Left ventricle myocardium superior (tissue), 1 donor: ENCODE data around the gene CYCS. TPM values are rescaled to one million over a fixed set of nuclear protein-coding genes. Genes with fewer than 3 reads are reported as not detected.
"Not testable (repeated sequence)": the region's sequence is repeated elsewhere in the genome, so short reads cannot be mapped to it uniquely, and the experiment has no call there.

Experiments
- ATAC-seq: fragments of 200-7000 bp; cut with Tn5 transposase; one replicate; pipeline ENCODE4 v1.9.1; 2020; ENCODE audit warnings: mild to moderate bottlenecking, moderate library complexity
- DNase-seq: peaks from one replicate; pipeline ENCODE4 v3.0.0-alpha.2; 2020
- intact Hi-C: fragments of 100-400 bp; cut with micrococcal nuclease; formaldehyde crosslinking; loops from one replicate; pipeline ENCODE4 v1.11.0; 2022
- total RNA-seq: library from RNA; stranded (reverse); fragmentation: NEBNext Ultra II Directional; extraction: Animal tissue kit (Norgen Biotek cat#: 25700); gene quantifications from one replicate; pipeline ENCODE4 v1.2.1, GENCODE V29; 2021
- donor health status: DM: no; HTN: yes; CAD: no; lungs with severe emphysema.

The CYCS gene
- total RNA-seq, 1 donor from 2014 or later, result 711 TPM

DNA sequence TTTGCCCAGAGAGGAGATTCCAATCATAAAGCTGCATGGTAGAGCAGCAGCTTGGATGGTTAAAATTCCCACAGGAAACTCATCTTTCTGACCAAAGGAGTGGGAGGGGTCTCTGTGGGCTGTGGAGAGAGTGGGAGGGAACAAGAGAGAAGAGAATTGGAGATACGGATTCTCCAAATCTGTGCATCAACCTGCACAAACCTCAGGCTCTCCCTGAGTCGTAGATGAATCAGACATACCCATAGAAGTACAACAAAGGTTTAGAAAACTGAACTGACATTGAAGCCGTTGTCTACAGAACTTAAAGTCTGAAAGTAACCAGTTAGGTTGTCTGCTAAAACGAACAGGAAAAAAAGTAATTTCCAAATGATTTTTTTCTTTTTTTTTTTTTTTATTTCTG lies 41.9 kb downstream of the CYCS start:
- intact Hi-C loops, result no loop called here
- no peak for DNase-seq
- ATAC-seq, result no peak

DNA sequence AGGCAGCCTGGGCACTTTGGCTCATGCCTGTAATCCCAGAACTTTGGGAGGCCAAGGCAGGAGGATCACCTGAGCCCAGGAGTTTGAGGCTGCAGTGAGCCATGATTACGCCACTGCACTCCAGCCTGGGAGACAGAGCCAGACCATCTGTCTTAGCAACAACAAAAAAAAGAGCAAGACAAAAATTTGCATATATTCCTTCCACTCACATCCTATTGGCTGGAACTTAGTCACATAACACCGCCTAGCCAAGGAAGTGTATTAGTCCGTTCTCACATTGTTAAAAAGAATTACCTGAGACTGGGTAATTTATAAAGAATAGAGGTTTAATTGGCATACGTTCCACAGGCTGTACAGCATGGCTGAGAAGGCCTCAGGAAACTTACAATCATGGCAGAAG lies 43.0 kb downstream of the CYCS start:
- ATAC-seq, DNase-seq, intact Hi-C loops: not testable (repeated sequence)

DNA sequence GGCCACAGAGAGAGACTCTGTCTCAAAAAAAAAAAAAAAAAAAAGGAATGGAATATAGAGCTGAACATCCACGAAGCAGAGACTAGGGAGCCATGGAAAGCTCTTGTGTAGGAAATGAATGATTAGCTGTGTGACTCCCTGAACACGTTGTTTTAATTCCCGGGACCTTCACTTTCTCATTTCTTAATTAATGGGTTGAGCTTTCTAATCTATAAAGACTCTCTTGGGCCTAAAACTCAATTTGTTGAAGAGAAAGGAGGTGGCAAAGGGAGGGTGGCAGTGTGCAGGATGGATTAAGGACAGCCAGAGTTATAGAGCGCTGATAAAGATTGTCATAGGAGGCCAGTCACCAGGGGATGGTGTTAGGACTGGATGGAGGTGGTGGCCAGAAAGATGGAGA lies 48.0 kb downstream of the CYCS start:
- ATAC-seq (no peak), DNase-seq (no peak)
- intact Hi-C loops, result no loop called here

DNA sequence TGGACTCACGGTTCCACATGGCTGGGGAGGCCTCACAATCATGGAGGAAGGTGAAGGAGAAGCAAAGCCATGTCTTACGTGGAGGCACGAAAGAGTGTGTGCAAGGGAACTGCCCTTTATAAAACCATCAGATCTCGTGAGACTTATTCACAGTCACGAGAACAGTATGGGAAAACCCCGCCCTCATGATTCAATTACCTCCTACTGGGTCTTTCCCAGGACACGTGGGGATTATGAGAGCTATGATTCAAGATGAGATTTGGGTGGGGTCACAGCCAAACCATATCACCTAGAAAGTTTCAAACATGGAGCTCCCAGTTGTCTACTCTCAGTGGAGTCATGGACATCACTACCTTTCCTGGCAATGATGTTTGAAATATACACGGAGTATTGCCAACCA lies 49.6 kb downstream of the CYCS start:
- intact Hi-C loops, result no loop called here
- ATAC-seq (no peak), DNase-seq (no peak)

DNA sequence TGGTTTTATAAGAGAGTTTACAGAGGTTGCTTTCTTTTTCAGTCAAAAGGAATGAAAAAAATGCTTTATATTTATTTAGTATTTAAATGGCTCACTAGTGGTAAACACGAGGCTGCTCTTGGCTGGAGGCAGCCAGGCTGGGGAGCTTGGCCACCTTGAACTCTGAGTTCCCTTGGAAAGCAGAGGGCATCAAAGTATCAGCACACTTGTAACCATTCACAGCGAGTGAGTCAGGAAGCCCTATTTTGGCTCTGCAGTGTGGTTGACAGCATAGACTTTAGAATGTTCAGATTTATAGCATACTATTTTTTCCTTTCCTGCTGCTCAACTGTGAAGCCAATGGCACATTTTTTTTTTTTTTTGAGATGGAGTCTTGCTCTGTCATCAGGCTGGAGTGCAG lies 51.6 kb downstream of the CYCS start:
- DNase-seq, result no peak
- peak; percentile 82 for ATAC-seq
- intact Hi-C loops, result loop anchor here (5.0 kb wide), 1 partner anchor 251 kb away; no protein-coding TSS in a partner anchor

Other genes starting within 250 kb of the CYCS start
- gene OSBPL3, start 145.1 kb downstream of the CYCS start, total RNA-seq, result 9.0 TPM
- gene NPVF, start 103.2 kb upstream of the CYCS start, total RNA-seq, result not detected